Stimulated activated memory B cell treated with anti-CD40 and anti-IgM and Interleukin-4, amounts not matched to agents 10 μg/mL and 1 μg/mL and 100 μg/mL, for 72 hours (primary cell): ENCODE measurements around the gene CKAP5.
A peak's percentile ranks its signal among the peaks of the same experiment; 100 is the strongest.

Experiments
- ATAC-seq: fragments of 150-1000 bp; cut with Tn5 transposase; 2 replicates; pipeline ENCODE4 v1.10.0; 2021
- H3K27ac Mint-ChIP-seq: one replicate; pipeline ENCODE4 v1.8.0; 2022; ENCODE audit warnings: mild to moderate bottlenecking, mixed read lengths
- H3K27me3 Mint-ChIP-seq: one replicate; pipeline ENCODE4 v1.8.0; 2022; ENCODE audit warnings: mixed read lengths
- H3K36me3 Mint-ChIP-seq: one replicate; pipeline ENCODE4 v1.8.0; 2022; ENCODE audit warnings: mixed read lengths
- H3K4me1 Mint-ChIP-seq: one replicate; pipeline ENCODE4 v1.8.0; 2022; ENCODE audit warnings: mixed read lengths
- H3K4me3 Mint-ChIP-seq: one replicate; pipeline ENCODE4 v1.8.0; 2022; ENCODE audit warnings: mild to moderate bottlenecking, moderate library complexity, mixed read lengths
- H3K9me3 Mint-ChIP-seq: one replicate; pipeline ENCODE4 v1.8.0; 2022; ENCODE audit warnings: mixed read lengths

Gene CKAP5

DNA sequence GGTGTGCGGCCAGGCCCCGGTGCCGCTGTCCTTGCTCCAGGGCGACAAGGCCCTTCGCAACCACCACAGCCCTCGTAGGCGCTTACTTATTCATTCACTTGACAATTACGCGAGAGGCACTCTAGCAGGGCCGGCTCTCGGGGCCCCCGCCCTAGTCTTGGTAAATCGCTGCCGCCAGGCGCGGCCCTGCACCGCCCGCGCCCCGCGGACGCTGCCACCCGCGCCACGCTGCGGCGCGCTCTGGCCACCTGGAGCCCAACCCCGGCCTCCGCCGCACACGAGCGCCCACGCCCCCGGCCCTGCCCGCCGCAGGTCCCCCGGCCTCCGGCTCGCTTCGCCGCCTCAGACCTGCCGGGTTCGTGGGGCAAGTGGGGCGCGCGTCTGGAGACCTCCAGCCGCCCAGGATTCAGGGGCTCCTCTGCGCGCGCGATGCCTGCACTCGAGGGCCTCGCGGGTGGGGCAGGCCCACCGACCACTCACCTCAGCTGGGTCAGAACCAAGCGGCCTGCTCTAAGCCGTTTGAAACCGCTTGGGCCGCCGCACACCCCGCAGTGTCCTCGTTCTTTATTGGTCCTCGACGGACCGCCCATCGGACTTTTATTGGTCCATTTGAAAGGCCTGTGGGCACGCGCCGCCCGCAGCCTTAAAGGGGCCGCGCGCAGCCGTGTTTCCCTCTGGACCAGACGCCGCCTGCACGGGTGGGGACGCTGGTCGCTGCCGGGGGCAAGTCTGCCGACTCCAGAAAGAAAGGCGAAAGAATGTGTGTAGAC is at the start of gene CKAP5:
Gene CKAP5 (minus strand): TSS at position 541 of the 770 bp plus-strand sequence. CDS start 25,049 bp downstream, outside the sequence.
- ATAC-seq = peak; percentile 98
- Mint-ChIP-seq H3K27me3 (no peaks in the 10 kb centered on the region), H3K9me3 (no peaks in the 10 kb centered on the region), H3K4me1 (peaks cover 40% of the 10 kb centered on the region), H3K36me3 (no peaks in the 10 kb centered on the region), H3K4me3 (peak within 1 kb of the TSS; percentile 99), H3K27ac (peak within 1 kb of the TSS; percentile 94)

DNA sequence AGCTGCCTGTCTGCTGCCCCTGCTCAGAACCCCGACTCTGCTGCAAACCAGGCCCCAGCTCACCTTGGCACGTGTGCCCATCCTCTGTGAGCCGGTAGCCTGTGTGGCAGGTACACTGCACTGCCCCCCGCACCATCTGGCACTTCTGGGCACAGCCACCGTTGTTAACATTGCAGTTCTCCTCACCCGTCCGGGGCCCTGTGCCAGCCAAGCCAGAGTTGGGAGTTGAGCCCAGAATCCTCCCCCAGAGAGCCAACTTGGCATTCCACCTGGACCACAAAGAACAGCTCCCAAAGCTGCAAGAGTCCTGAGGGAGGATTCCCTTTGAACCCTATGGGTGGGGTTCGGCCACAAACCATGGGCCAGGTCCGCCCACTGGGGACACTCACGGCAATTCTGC is 49.7 kb upstream of the CKAP5 start:
- Mint-ChIP-seq H3K27me3 (peaks cover 25% of the 10 kb centered on the region), H3K4me1 (no peaks in the 10 kb centered on the region), H3K27ac (no peak overlapping the region), H3K9me3 (no peaks in the 10 kb centered on the region), H3K4me3 (no peak overlapping the region), H3K36me3 (no peaks in the 10 kb centered on the region)
- ATAC-seq = no peak

DNA sequence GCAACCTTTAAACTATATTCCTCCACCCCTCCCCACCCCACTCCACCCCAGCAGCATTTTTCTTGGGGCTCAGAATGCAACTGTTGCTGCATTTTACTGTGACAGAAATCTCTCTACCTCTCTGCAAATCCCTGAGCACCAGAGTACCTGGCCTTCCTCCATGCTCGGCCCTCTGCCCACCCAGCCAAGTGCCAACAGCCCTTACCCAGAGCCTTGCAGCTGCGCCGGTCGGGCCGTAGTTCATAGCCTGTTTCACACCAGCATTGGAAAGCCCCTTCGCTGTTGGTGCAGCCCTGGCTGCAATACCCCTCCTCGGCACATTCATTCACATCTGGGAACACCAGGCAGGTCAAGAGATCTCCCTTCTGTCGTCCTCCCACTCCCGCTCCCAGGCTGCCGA is 48.9 kb upstream of the CKAP5 start:
- Mint-ChIP-seq H3K36me3 (no peaks in the 10 kb centered on the region), H3K4me1 (peaks cover under 1% of the 10 kb centered on the region), H3K27ac (no peak overlapping the region), H3K4me3 (no peak overlapping the region), H3K27me3 (peaks cover 19% of the 10 kb centered on the region), H3K9me3 (no peaks in the 10 kb centered on the region)
- no peak for ATAC-seq

GRCh38 chr11:46894506-46894905 is 48.4 kb upstream of the CKAP5 start:
- no peak for ATAC-seq
- Mint-ChIP-seq H3K4me1 (peaks cover 6% of the 10 kb centered on the region), H3K27me3 (peaks cover 16% of the 10 kb centered on the region), H3K4me3 (no peak overlapping the region), H3K27ac (no peak overlapping the region), H3K36me3 (no peaks in the 10 kb centered on the region), H3K9me3 (no peaks in the 10 kb centered on the region)

- H3K9me3 Mint-ChIP-seq = no peaks in the 10 kb centered on the region
- no peak overlapping the region for H3K27ac Mint-ChIP-seq
- ATAC-seq = no peak
- peaks cover 8% of the 10 kb centered on the region for H3K27me3 Mint-ChIP-seq
- H3K4me3 Mint-ChIP-seq = no peak overlapping the region
- peaks cover 10% of the 10 kb centered on the region for H3K4me1 Mint-ChIP-seq
- H3K36me3 Mint-ChIP-seq = no peaks in the 10 kb centered on the region
Observed at GRCh38 chr11:46892838-46893237, 46.8 kb upstream of the CKAP5 start.

- Mint-ChIP-seq H3K27ac (no peak overlapping the region), H3K9me3 (no peaks in the 10 kb centered on the region), H3K36me3 (no peaks in the 10 kb centered on the region), H3K4me3 (no peak overlapping the region), H3K27me3 (peaks cover 8% of the 10 kb centered on the region), H3K4me1 (peaks cover 10% of the 10 kb centered on the region)
- ATAC-seq = no peak
Observed at GRCh38 chr11:46892109-46892508, 46.0 kb upstream of the CKAP5 start.

GRCh38 chr11:46890665-46891064 is 44.6 kb upstream of the CKAP5 start:
- no peak for ATAC-seq
- Mint-ChIP-seq H3K27ac (no peak overlapping the region), H3K4me3 (no peak overlapping the region), H3K27me3 (peaks cover 17% of the 10 kb centered on the region), H3K36me3 (no peaks in the 10 kb centered on the region), H3K4me1 (peaks cover 10% of the 10 kb centered on the region), H3K9me3 (no peaks in the 10 kb centered on the region)

DNA sequence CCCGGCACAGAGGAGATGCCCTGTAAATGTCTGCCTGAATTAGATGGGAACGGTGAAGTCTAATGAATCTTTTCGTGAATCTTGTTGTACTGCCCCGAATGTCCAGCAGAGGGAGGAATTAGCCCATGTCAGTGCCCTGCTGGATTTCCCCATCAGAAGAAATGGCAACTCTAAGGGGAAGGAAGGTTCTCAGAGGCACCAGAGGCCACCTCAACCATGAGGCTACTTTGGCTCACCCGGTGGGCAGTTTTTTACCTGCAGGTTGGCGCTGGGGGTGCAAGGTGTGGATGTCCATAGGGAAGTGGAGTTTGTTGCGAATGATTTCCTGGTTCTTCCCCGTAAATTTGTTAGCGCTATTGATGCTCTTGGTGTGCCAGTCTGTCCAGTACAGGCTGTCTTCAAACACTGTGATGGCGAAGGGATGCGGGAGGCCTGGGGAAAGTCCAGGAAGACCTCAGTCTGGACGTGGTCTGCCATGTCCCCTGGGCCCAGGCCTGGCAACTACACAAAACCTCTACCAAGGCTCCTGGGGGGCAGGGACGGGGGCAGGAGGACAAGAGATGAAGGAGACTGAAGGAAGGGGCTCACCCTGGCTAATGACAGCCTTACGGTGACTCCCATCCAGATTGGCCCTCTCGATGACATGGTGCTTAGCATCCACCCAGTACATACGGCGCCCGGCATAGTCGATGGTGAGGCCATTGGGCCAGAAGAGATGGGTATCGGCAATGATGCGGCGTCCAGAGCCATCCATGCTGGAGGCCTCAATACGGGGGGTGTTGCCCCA is 43.8 kb upstream of the CKAP5 start:
- H3K27me3 Mint-ChIP-seq = peaks cover 17% of the 10 kb centered on the region
- ATAC-seq = peak; percentile 78

DNA sequence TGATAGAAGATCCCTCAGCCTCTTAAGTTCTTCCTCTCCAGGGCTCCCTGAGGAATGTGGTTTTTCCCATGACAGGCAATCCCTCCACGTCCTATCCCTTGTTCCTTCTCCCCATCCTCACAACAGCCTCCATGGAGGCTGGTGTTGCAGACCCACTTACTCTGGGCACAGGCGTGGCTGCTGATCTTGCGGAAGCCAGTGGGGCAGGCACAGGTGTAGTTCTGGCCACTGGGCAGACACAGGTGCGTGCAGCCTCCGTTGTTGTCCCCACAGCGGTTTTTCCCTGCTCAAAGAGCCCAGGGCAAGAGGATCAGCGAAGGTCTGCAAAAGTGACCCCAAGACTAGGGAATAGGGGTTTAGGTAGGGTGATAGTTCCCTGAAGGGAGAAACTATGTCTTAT is 43.2 kb upstream of the CKAP5 start:
- peaks cover 10% of the 10 kb centered on the region for H3K4me1 Mint-ChIP-seq
- no peaks in the 10 kb centered on the region for H3K9me3 Mint-ChIP-seq
- no peak overlapping the region for H3K27ac Mint-ChIP-seq
- no peak for ATAC-seq
- no peaks in the 10 kb centered on the region for H3K36me3 Mint-ChIP-seq
- no peak overlapping the region for H3K4me3 Mint-ChIP-seq
- peaks cover 17% of the 10 kb centered on the region for H3K27me3 Mint-ChIP-seq

More for the DNA sequence above, 43.8 kb upstream of the CKAP5 start:
- Mint-ChIP-seq H3K9me3 (no peaks in the 10 kb centered on the region), H3K27ac (no peak overlapping the region), H3K36me3 (no peaks in the 10 kb centered on the region), H3K4me3 (no peak overlapping the region), H3K4me1 (peaks cover 10% of the 10 kb centered on the region)

GRCh38 chr11:46888636-46889035 is 42.6 kb upstream of the CKAP5 start:
- H3K27me3 Mint-ChIP-seq = peaks cover 21% of the 10 kb centered on the region
- H3K4me3 Mint-ChIP-seq = no peak overlapping the region
- no peaks in the 10 kb centered on the region for H3K9me3 Mint-ChIP-seq
- no peak for ATAC-seq
- H3K27ac Mint-ChIP-seq = no peak overlapping the region
- peaks cover 10% of the 10 kb centered on the region for H3K4me1 Mint-ChIP-seq
- no peaks in the 10 kb centered on the region for H3K36me3 Mint-ChIP-seq

- Mint-ChIP-seq H3K4me3 (no peak overlapping the region), H3K27me3 (peaks cover 26% of the 10 kb centered on the region), H3K36me3 (no peaks in the 10 kb centered on the region), H3K27ac (no peak overlapping the region), H3K9me3 (no peaks in the 10 kb centered on the region), H3K4me1 (peaks cover 10% of the 10 kb centered on the region)
- no peak for ATAC-seq
Observed at GRCh38 chr11:46886211-46886610, 40.1 kb upstream of the CKAP5 start.

DNA sequence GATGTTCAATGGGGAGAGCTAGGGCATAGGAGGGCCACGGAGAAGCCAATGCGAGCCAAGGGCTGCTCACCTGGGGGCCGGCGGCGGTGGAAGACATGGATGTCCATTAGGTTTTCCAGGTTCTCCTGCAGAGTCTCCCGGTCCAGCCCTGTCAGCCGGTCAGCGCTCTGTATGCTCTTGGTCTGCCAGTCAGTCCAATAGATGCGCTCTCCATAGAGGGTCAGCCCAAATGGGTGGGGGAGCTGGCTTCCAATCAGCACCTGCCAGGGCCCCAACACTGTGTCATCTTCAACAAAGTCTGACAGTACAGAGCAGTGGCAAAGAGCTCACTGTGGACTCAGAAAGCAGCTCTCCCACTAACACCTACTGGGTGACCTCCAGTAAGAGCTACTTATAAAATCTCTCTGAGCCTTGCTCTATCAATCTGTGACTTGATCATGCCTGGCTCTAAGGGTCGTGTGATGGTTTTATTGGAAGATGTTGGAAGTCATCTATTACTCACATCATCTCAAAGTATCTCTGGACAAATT is 33.0 kb upstream of the CKAP5 start:
- Mint-ChIP-seq H3K4me1 (no peaks in the 10 kb centered on the region), H3K27me3 (peaks cover 9% of the 10 kb centered on the region), H3K36me3 (no peaks in the 10 kb centered on the region), H3K9me3 (no peaks in the 10 kb centered on the region), H3K27ac (no peak overlapping the region), H3K4me3 (no peak overlapping the region)
- ATAC-seq = no peak

GRCh38 chr11:46877580-46877979 is 31.5 kb upstream of the CKAP5 start:
- Mint-ChIP-seq H3K36me3 (no peaks in the 10 kb centered on the region), H3K4me1 (no peaks in the 10 kb centered on the region), H3K4me3 (no peak overlapping the region), H3K27ac (no peak overlapping the region), H3K9me3 (no peaks in the 10 kb centered on the region), H3K27me3 (no peaks in the 10 kb centered on the region)
- no peak for ATAC-seq

DNA sequence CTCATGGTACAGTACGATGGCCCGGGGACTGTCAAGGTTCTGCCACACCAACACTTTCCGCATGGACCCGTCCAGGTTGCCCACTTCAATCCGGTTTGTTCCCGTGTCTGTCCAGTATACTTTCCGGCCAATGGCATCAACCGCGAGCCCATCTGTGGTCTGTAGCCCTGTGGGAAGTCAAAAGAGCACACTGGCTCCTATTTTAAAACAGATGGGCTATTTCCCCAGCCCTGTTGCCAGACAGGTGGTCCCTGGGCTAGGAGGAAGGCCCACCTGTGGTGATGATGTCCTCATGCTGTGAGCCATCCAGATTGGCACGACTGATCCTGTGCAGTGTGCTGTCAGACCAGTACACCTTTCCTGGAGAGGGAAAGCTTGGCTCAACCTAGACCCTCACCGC is 30.4 kb upstream of the CKAP5 start:
- no peak for ATAC-seq
- Mint-ChIP-seq H3K4me3 (no peak overlapping the region), H3K36me3 (no peaks in the 10 kb centered on the region), H3K4me1 (no peaks in the 10 kb centered on the region), H3K27me3 (no peaks in the 10 kb centered on the region), H3K27ac (no peak overlapping the region), H3K9me3 (no peaks in the 10 kb centered on the region)

DNA sequence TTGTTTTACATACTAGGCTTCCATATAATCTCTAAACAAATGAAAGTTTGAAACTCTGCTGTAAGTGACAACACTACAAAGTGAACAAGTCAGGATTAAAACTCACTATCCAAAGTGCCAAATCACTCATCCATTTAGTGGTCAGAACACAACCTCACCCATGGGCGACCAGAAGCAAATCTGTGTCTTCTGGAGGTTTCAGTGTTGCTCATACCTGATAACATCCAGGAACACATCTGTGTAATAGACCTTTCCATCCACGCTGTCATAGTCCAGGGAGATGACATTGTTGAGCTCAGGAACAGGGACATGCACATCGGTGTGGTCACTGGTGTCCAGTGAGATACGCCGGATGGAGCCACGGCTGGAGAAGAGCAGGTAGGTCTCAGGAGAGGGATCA is 28.5 kb upstream of the CKAP5 start:
- Mint-ChIP-seq H3K4me3 (no peak overlapping the region), H3K36me3 (no peaks in the 10 kb centered on the region), H3K27ac (no peak overlapping the region), H3K4me1 (no peaks in the 10 kb centered on the region), H3K9me3 (no peaks in the 10 kb centered on the region), H3K27me3 (no peaks in the 10 kb centered on the region)
- peak; percentile 4 for ATAC-seq

DNA sequence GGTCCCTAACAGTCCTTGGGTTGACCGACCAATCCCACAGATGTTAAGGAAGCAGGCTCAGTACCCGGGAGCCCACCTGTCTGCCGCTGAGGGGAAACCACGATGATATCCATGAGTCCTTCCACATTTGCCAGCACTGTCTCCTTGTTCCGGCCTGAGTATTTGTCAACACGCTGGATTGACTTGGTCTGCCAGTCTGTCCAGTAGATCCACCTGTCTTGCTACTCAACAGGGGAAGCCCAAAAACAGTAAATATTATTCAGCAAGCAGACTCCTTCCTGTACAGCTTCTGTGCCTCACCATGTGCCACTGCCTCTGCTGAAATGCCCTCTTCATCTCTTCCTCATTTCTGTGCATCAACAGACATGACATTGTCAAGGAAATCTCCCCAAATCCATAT is 22.8 kb upstream of the CKAP5 start:
- no peaks in the 10 kb centered on the region for H3K36me3 Mint-ChIP-seq
- H3K27ac Mint-ChIP-seq = no peak overlapping the region
- H3K4me1 Mint-ChIP-seq = no peaks in the 10 kb centered on the region
- no peaks in the 10 kb centered on the region for H3K27me3 Mint-ChIP-seq
- no peak for ATAC-seq
- no peak overlapping the region for H3K4me3 Mint-ChIP-seq
- H3K9me3 Mint-ChIP-seq = no peaks in the 10 kb centered on the region
